IPS DF 6.9 (cell line): Measurements from ENCODE around the gene MYCN.

ENCODE experiments used
- DNase-seq: peaks from one replicate; pipeline ENCODE4 v3.0.0-alpha.2; 2013; ENCODE audit warnings: low read depth, low spot score
- H3K27ac ChIP-seq: one replicate; pipeline ENCODE4 v1.5.1; 2013; ENCODE audit warnings: low read length, control low read depth
- H3K27me3 ChIP-seq: 2 replicates; pipeline ENCODE4 v1.6.1; 2013; ENCODE audit warnings: mild to moderate bottlenecking, low read length; ENCODE audit not compliant: control insufficient read depth, insufficient read depth
- H3K36me3 ChIP-seq: 2 replicates; pipeline ENCODE4 v1.6.1; 2013; ENCODE audit warnings: low read length; ENCODE audit not compliant: control insufficient read depth, insufficient read depth
- H3K4me1 ChIP-seq: 2 replicates; pipeline ENCODE4 v1.6.1; 2013; ENCODE audit warnings: low read length; ENCODE audit not compliant: control insufficient read depth, insufficient read depth
- H3K4me3 ChIP-seq: 2 replicates; pipeline ENCODE4 v1.5.1; 2013; ENCODE audit warnings: mild to moderate bottlenecking, low read length
- H3K9me3 ChIP-seq: 2 replicates; pipeline ENCODE4 v1.6.1; 2013; ENCODE audit warnings: low read length, inconsistent platforms; ENCODE audit not compliant: control insufficient read depth, insufficient read depth
- WGBS: extraction: QIAGEN DNeasy Blood & Tissue Kit; methylation state at CpG from one replicate; pipeline ENCODE4 v1.1.7; 2013; ENCODE audit warnings: mixed read lengths, missing lambda C conversion rate; ENCODE audit not compliant: insufficient read length, insufficient coverage; 5-methylcytosine and 5-hydroxymethylcytosine counted together

MYCN gene

GRCh38 chr2:15938803-15939555 lies 1.4 kb upstream of the MYCN start:
- no CpG with 5 or more reads among the region's 8 CpGs for WGBS
- Histone ChIP-seq H3K4me1 (no peaks in the 10 kb centered on the region), H3K4me3 (no peak overlapping the region), H3K9me3 (no peaks in the 10 kb centered on the region), H3K27ac (no peak overlapping the region), H3K27me3 (no peaks in the 10 kb centered on the region), H3K36me3 (no peaks in the 10 kb centered on the region; the same call in 1 of the 2 replicates)
- DNase-seq: no peak

- Histone ChIP-seq H3K4me1 (no peaks in the 10 kb centered on the region), H3K27ac (no peak overlapping the region), H3K4me3 (peak overlapping the region; percentile 14; the same call in 1 of the 2 replicates), H3K36me3 (no peaks in the 10 kb centered on the region; the same call in 1 of the 2 replicates), H3K27me3 (no peaks in the 10 kb centered on the region), H3K9me3 (no peaks in the 10 kb centered on the region)
- DNase-seq: no peak
- WGBS: no CpG with 5 or more reads among the region's 21 CpGs
Measured at GRCh38 chr2:15939556-15939853, 845 bp upstream of the MYCN start.

GRCh38 chr2:15940661-15941480 lies 521 bp downstream of the MYCN start:
- H3K4me3 ChIP-seq: peak overlapping the region; percentile 98
- no peak overlapping the region for H3K27ac ChIP-seq
- H3K36me3 ChIP-seq: peaks cover 6% of the 10 kb centered on the region
- H3K9me3 ChIP-seq: no peaks in the 10 kb centered on the region
- H3K27me3 ChIP-seq: no peaks in the 10 kb centered on the region
- DNase-seq: no peak
- WGBS: no CpG with 5 or more reads among the region's 52 CpGs
- peaks cover 2% of the 10 kb centered on the region for H3K4me1 ChIP-seq

- Histone ChIP-seq H3K36me3 (peaks cover 10% of the 10 kb centered on the region), H3K9me3 (no peaks in the 10 kb centered on the region), H3K4me3 (peak overlapping the region; percentile 98; the same call in 1 of the 2 replicates), H3K27ac (no peak overlapping the region), H3K4me1 (peaks cover 2% of the 10 kb centered on the region), H3K27me3 (no peaks in the 10 kb centered on the region)
- peak; percentile 67 for DNase-seq
- WGBS: no CpG with 5 or more reads among the region's 14 CpGs
Measured at GRCh38 chr2:15941481-15941850, 1.1 kb downstream of the MYCN start.

GRCh38 chr2:15941871-15942710 lies 1.7 kb downstream of the MYCN start:
- H3K27ac ChIP-seq: no peak overlapping the region
- H3K27me3 ChIP-seq: no peaks in the 10 kb centered on the region
- H3K9me3 ChIP-seq: no peaks in the 10 kb centered on the region
- no CpG with 5 or more reads among the region's 98 CpGs for WGBS
- no peak for DNase-seq
- peaks cover 2% of the 10 kb centered on the region for H3K4me1 ChIP-seq
- H3K36me3 ChIP-seq: peaks cover 10% of the 10 kb centered on the region
- H3K4me3 ChIP-seq: peak overlapping the region; percentile 98

GRCh38 chr2:15942711-15943345 lies 2.5 kb downstream of the MYCN start:
- peaks cover 2% of the 10 kb centered on the region for H3K4me1 ChIP-seq
- H3K27ac ChIP-seq: no peak overlapping the region
- H3K27me3 ChIP-seq: no peaks in the 10 kb centered on the region
- WGBS: no CpG with 5 or more reads among the region's 34 CpGs
- no peak for DNase-seq
- peak overlapping the region; percentile 98 for H3K4me3 ChIP-seq
- peaks cover 13% of the 10 kb centered on the region for H3K36me3 ChIP-seq
- H3K9me3 ChIP-seq: no peaks in the 10 kb centered on the region

- H3K4me3 ChIP-seq: peak overlapping the region; percentile 98; the same call in 1 of the 2 replicates
- peaks cover 13% of the 10 kb centered on the region for H3K36me3 ChIP-seq
- peaks cover 2% of the 10 kb centered on the region for H3K4me1 ChIP-seq
- H3K27ac ChIP-seq: no peak overlapping the region
- no peaks in the 10 kb centered on the region for H3K9me3 ChIP-seq
- no peak for DNase-seq
- WGBS: no CpG with 5 or more reads among the region's 12 CpGs
- no peaks in the 10 kb centered on the region for H3K27me3 ChIP-seq
Measured at GRCh38 chr2:15943378-15944280, 3.3 kb downstream of the MYCN start.

GRCh38 chr2:15944325-15945017 lies 4.1 kb downstream of the MYCN start:
- WGBS: no CpG with 5 or more reads among the region's 4 CpGs
- peaks cover 2% of the 10 kb centered on the region for H3K4me1 ChIP-seq
- H3K27ac ChIP-seq: no peak overlapping the region
- no peak for DNase-seq
- no peaks in the 10 kb centered on the region for H3K9me3 ChIP-seq
- H3K36me3 ChIP-seq: peaks cover 13% of the 10 kb centered on the region
- no peaks in the 10 kb centered on the region for H3K27me3 ChIP-seq
- H3K4me3 ChIP-seq: peak overlapping the region; percentile 98; the same call in 1 of the 2 replicates
